ENCODE measurements around the gene MORN1.

MORN1 gene

DNA sequence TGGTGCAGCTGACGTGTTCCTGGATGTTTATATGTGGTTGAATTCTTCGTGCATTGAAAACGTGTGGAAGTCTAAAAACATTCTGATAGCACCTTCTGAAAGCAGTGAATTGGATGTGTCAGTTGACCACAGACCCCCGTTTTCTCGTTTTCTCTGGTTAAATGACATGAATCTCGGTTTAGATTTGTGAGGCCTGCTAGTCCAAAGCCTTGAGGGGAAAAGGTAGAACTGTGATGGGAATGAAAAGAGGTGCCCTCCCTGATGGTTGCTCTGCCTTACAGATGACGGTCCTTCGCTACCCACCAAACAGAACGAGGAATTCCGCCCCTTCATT, 9.2 kb upstream of the MORN1 start:
- TF ChIP-seq POLR2A (IDR thresholded peaks at IDR 0.05; ENCODE audit: low read depth, low read length), result no peak
- TF ChIP-seq POU2F2 (IDR thresholded peaks at IDR 0.05; ENCODE audit: low read depth, low read length), result no peak
- no peak for TF ChIP-seq SPI1 (IDR thresholded peaks at IDR 0.05; ENCODE audit: low read depth, low read length)
- no peak for TF ChIP-seq PAX5 (IDR thresholded peaks at IDR 0.05; ENCODE audit: insufficient read depth, low read length, severe bottlenecking)
- no peak for TF ChIP-seq TAF1 (IDR thresholded peaks at IDR 0.05; ENCODE audit: low read depth, low read length)
- TF ChIP-seq POLR2AphosphoS5 (IDR thresholded peaks at IDR 0.05; ENCODE audit: low read depth, low read length), result no peak
- FAIRE-seq, result no peak

DNA sequence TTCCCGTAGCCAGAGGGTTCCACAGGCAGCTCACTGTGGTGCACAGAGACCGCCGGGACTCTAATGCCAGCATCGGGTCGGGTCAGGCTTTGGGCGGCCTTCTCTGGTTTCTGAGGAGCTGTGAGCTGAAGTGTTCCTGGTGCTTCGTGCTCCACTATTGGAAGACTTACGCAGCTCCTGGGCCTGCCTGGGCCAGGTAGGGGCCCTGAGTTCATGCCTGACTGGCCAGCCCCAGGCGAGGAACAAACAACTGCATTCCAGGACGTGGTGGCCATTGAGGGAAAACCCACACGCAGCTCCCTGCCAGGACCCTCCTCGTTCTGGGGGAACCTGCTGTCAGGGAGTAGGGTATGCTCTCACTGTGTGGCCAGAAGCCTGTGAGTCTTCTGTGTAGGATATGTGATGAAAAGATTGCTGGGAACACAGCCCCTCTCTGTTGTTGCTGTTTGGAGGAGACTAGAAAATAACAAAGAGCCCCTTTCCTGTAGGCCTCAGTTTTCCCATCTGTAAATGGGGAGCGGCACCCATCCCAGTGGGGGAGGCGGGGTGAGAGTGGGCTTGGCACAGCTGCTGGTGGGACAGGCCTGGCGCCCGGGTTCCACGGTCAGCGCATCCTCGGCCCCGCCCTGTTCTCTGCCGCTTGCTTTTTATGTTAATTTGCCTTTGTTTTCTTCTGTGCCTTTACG, 8.7 kb upstream of the MORN1 start:
- TF ChIP-seq POU2F2 (IDR thresholded peaks at IDR 0.05; ENCODE audit: low read depth, low read length) (no peak), PAX5 (IDR thresholded peaks at IDR 0.05; ENCODE audit: insufficient read depth, low read length, severe bottlenecking) (no peak)
- no peak for DNase-seq (ENCODE audit: insufficient read length, low spot score)
- no peak for FAIRE-seq

More for the DNA sequence above, 9.2 kb upstream of the MORN1 start:
- no peak for DNase-seq (ENCODE audit: insufficient read length, low spot score)

DNA sequence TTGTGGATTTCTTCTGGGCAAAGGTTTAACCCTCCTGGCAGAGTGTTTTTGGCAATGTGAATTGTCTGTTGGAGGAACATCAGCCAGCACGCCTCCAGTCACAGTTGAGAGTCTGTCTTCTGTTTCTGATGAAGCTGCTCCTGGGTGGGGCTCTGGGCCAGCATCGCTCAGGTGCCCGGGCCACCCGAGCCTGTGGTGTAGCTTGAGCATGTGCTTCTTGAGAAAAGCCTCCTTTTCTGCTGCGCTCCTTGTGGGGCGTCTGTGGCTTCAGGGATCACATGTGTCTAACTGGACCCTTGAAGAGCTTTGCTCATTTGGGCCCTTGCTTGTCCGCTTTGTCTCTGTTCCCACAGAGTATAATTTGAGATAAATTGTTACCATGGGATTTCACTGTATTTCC, 7.5 kb upstream of the MORN1 start:
- no peak for DNase-seq (ENCODE audit: insufficient read length, low spot score)
- TF ChIP-seq POU2F2 (IDR thresholded peaks at IDR 0.05; ENCODE audit: low read depth, low read length), result no peak
- no peak for TF ChIP-seq SPI1 (IDR thresholded peaks at IDR 0.05; ENCODE audit: low read depth, low read length)
- no peak for TF ChIP-seq PAX5 (IDR thresholded peaks at IDR 0.05; ENCODE audit: insufficient read depth, low read length, severe bottlenecking)
- TF ChIP-seq POLR2AphosphoS5 (IDR thresholded peaks at IDR 0.05; ENCODE audit: low read depth, low read length), result no peak
- FAIRE-seq, result no peak

DNA sequence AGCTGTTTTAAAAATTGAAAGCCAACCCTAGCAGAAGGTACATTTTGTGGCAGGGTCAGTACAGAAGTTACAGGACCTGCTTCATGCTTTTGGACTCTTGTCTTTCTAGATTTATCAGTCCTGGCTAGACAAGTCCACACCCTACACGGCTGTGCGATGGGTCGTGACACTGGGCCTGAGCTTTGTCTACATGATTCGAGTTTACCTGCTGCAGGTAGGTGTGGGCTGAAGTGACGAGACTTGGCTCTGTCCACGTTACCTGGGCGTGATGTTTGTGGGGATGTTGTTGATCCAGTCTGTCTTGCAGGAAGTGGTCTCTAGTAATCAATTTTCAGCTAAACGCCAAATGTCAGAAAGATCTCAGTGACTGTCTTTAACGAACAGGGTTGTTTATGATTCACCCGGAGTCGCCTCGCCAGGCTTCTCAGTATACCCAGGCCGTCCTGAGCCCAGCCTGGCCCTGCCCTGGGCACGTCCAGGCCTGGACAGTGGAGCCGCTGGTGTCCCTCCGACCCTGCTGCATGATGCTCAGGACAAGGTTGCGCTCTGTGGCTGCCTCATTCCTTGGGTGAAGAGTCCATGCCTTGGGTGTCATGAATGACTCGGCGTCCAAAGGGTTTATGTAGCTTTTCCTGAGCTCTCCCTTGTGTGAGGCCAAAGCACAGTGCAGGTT, 5.8 kb upstream of the MORN1 start:
- TF ChIP-seq POLR2A (IDR thresholded peaks at IDR 0.05; ENCODE audit: low read depth, low read length) (no peak), SPI1 (IDR thresholded peaks at IDR 0.05; ENCODE audit: low read depth, low read length) (no peak), POU2F2 (IDR thresholded peaks at IDR 0.05; ENCODE audit: low read depth, low read length) (no peak), TAF1 (IDR thresholded peaks at IDR 0.05; ENCODE audit: low read depth, low read length) (no peak), PAX5 (IDR thresholded peaks at IDR 0.05; ENCODE audit: insufficient read depth, low read length, severe bottlenecking) (no peak), POLR2AphosphoS5 (IDR thresholded peaks at IDR 0.05; ENCODE audit: low read depth, low read length) (no peak)
- no peak for DNase-seq (ENCODE audit: insufficient read length, low spot score)
- FAIRE-seq, result peak; percentile 31

DNA sequence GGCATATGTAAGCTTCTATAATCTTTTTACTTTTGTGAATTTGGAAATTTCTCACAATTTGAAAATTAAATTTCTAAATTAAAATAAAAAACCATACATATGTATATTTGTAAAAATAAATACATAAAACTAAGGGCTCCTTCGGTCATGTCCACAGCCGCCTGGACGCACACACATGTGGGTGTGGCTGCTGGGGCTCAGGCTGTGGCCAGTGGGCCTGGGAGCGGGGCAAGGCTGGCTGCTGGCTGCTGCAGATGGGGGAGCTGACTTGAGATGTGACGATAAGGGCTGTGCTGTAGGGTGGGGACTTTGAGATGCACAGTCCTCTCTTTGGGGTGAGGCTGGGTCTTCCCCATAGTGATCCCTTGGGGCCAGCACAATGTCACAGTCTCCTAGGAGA, 5.1 kb upstream of the MORN1 start:
- TF ChIP-seq SPI1 (IDR thresholded peaks at IDR 0.05; ENCODE audit: low read depth, low read length), result no peak
- no peak for TF ChIP-seq POU2F2 (IDR thresholded peaks at IDR 0.05; ENCODE audit: low read depth, low read length)
- no peak for TF ChIP-seq PAX5 (IDR thresholded peaks at IDR 0.05; ENCODE audit: insufficient read depth, low read length, severe bottlenecking)
- no peak for TF ChIP-seq POLR2AphosphoS5 (IDR thresholded peaks at IDR 0.05; ENCODE audit: low read depth, low read length)
- no peak for TF ChIP-seq TAF1 (IDR thresholded peaks at IDR 0.05; ENCODE audit: low read depth, low read length)
- DNase-seq (ENCODE audit: insufficient read length, low spot score), result no peak
- no peak for FAIRE-seq

DNA sequence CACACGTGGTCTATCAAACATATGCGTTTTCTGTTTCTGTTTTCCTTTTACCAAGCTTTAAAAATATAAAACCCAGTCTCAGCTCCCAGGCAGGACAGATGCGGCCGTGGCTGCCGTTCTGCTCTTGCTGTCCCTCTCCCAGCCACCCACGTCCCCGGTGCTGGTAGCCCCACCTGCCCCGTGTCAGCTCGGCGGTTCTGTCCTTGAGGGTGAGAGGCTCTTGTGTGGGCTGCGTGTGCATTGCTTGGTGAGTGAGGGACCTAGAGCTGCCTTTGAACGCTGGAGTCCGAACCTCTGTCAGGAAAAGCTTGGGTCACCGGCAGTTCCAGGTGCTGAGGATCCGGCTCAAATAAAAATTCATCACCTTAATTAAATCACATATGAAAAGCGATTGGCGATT, 4.7 kb upstream of the MORN1 start:
- TF ChIP-seq PAX5 (IDR thresholded peaks at IDR 0.05; ENCODE audit: insufficient read depth, low read length, severe bottlenecking) (no peak), POU2F2 (IDR thresholded peaks at IDR 0.05; ENCODE audit: low read depth, low read length) (no peak), POLR2A (IDR thresholded peaks at IDR 0.05; ENCODE audit: low read depth, low read length) (no peak), POLR2AphosphoS5 (IDR thresholded peaks at IDR 0.05; ENCODE audit: low read depth, low read length) (no peak), TAF1 (IDR thresholded peaks at IDR 0.05; ENCODE audit: low read depth, low read length) (no peak), SPI1 (IDR thresholded peaks at IDR 0.05; ENCODE audit: low read depth, low read length) (no peak)
- FAIRE-seq (no peak), DNase-seq (ENCODE audit: insufficient read length, low spot score) (no peak)

DNA sequence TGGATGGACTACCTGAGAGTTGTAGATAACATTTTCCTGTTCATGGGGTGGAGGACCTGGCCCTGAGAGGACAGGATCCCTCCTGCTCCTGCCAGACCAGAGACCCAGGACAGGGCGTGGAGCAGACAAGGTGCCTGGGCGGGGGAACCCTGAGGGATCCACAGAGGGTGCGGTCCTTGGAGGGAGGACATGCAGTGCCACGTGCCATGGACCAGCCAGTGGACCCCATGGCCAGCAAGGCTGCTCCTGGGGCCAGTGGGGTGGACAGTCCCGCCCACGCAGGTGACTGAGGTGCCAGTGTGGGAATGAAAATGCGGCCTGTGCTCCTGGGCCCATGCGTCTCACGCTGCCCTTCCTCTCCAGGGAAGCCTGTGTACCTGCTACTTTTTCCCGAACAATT, 3.9 kb upstream of the MORN1 start:
- DNase-seq (ENCODE audit: insufficient read length, low spot score) (no peak), FAIRE-seq (no peak)
- no peak for TF ChIP-seq PAX5 (IDR thresholded peaks at IDR 0.05; ENCODE audit: insufficient read depth, low read length, severe bottlenecking)
- no peak for TF ChIP-seq POU2F2 (IDR thresholded peaks at IDR 0.05; ENCODE audit: low read depth, low read length)
- TF ChIP-seq SPI1 (IDR thresholded peaks at IDR 0.05; ENCODE audit: low read depth, low read length), result no peak
- TF ChIP-seq POLR2AphosphoS5 (IDR thresholded peaks at IDR 0.05; ENCODE audit: low read depth, low read length), result no peak
- no peak for TF ChIP-seq TAF1 (IDR thresholded peaks at IDR 0.05; ENCODE audit: low read depth, low read length)
- no peak; the same call in 1 of the 2 replicates for TF ChIP-seq POLR2A (IDR thresholded peaks at IDR 0.05; ENCODE audit: low read depth, low read length)

DNA sequence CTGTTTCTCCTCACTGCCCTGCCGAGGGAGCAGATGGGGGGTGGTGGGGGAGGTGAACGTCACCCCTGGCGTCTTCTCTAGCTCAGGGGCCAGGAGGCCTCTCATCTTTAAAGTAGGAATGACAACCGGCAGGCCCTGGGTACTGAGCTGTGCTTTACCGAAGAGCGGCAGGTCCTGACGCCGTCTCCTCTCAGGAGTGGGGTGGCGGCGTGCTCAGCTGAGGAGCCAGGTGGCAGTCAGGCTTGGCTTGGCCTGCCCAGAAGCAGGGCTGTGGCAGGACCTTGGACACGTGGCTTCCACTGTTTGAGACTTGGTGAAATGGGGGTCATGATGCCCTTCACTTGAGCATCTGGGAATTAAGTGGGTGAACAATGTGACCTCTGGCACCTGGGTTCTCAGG, 3.4 kb upstream of the MORN1 start:
- no peak for FAIRE-seq
- no peak for DNase-seq (ENCODE audit: insufficient read length, low spot score)
- TF ChIP-seq PAX5 (IDR thresholded peaks at IDR 0.05; ENCODE audit: insufficient read depth, low read length, severe bottlenecking), result no peak
- no peak for TF ChIP-seq POU2F2 (IDR thresholded peaks at IDR 0.05; ENCODE audit: low read depth, low read length)
- no peak for TF ChIP-seq SPI1 (IDR thresholded peaks at IDR 0.05; ENCODE audit: low read depth, low read length)

DNA sequence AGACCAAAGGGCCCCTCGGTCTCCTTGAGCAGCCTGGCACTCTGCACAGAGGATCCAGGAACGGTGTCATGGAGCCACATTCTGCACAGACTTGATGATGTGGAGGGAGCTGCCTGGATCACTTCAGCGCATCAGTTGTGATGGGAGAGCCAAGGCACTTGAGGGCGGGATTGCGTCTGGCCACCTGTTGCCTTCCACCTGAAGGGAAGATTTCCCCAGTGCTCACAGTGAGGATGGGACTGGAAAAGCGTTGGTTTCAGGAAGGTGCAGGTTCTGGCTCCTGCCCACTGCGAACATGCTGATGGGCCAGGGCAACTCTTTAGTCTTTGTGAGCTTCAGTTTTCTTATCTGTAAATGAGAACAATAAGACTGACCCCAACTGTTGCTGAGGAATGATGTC, 2.9 kb upstream of the MORN1 start:
- no peak for TF ChIP-seq PAX5 (IDR thresholded peaks at IDR 0.05; ENCODE audit: insufficient read depth, low read length, severe bottlenecking)
- TF ChIP-seq POLR2A (IDR thresholded peaks at IDR 0.05; ENCODE audit: low read depth, low read length), result peak; percentile 14; the same call in 1 of the 2 replicates
- DNase-seq (ENCODE audit: insufficient read length, low spot score), result no peak
- FAIRE-seq, result no peak

DNA sequence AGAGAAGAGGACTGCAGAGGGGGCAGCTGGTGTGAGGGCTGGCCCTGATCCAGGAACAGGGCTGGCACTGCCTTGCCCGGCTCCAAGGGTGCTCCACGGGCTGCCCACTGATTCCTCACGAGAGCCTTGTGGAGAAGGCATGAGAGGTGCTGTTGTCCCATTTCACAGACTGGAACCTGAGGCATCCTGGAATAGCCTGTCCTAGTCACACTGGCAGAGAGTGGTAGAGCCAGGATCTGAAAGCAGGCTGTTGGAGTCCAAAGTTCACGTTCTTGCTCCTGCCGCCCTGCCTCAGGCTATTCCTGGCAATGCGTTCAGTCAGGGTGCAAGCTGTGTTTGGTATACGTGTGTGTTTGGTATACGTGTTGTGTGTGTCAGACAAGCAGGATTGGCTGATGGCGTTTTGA, 2.1 kb upstream of the MORN1 start:
- DNase-seq (ENCODE audit: insufficient read length, low spot score) (no peak), FAIRE-seq (no peak)
- TF ChIP-seq POLR2AphosphoS5 (IDR thresholded peaks at IDR 0.05; ENCODE audit: low read depth, low read length) (peak; percentile 33; the same call in 1 of the 2 replicates), PAX5 (IDR thresholded peaks at IDR 0.05; ENCODE audit: insufficient read depth, low read length, severe bottlenecking) (no peak), POU2F2 (IDR thresholded peaks at IDR 0.05; ENCODE audit: low read depth, low read length) (no peak), SPI1 (IDR thresholded peaks at IDR 0.05; ENCODE audit: low read depth, low read length) (no peak), TAF1 (IDR thresholded peaks at IDR 0.05; ENCODE audit: low read depth, low read length) (no peak), POLR2A (IDR thresholded peaks at IDR 0.05; ENCODE audit: low read depth, low read length) (no peak)

Data from GM12891 (cell line).